Loucy (cell line): ENCODE measurements around the gene TSEN2.
"Not testable (repeated sequence)": the region's sequence is repeated elsewhere in the genome, so short reads cannot be mapped to it uniquely, and the experiment has no call there.

Experiments
- H2AFZ ChIP-seq: fragments of 200-600 bp; sonication (generic); 2 replicates; pipeline ENCODE4 v1.6.0; 2016; ENCODE audit warnings: antibody characterized with exemption, mild to moderate bottlenecking, low read length, moderate library complexity
- H3F3A ChIP-seq: fragments of 200-600 bp; 2 replicates; pipeline ENCODE4 v1.6.0; 2016; ENCODE audit warnings: antibody characterized with exemption, low read depth, mild to moderate bottlenecking
- H3K27me3 ChIP-seq: fragments of 200-600 bp; sonication (generic); 2 replicates; pipeline ENCODE4 v1.6.1; 2014; ENCODE audit warnings: low read length, mild to moderate bottlenecking; ENCODE audit not compliant: insufficient read depth, poor library complexity, severe bottlenecking
- H3K36me3 ChIP-seq: fragments of 200-600 bp; sonication (generic); 2 replicates; pipeline ENCODE4 v1.6.1; 2016; ENCODE audit warnings: low read length; ENCODE audit not compliant: insufficient read depth
- H3K4me1 ChIP-seq: fragments of 200-600 bp; sonication (generic); 2 replicates; pipeline ENCODE4 v1.5.1; 2014; ENCODE audit warnings: low read length, mild to moderate bottlenecking; ENCODE audit not compliant: insufficient read depth, poor library complexity, severe bottlenecking
- H3K4me2 ChIP-seq: fragments of 200-600 bp; sonication (generic); 2 replicates; pipeline ENCODE4 v1.6.0; 2014; ENCODE audit warnings: antibody characterized with exemption, low read length, low read depth, mild to moderate bottlenecking; ENCODE audit not compliant: poor library complexity, severe bottlenecking
- H3K4me3 ChIP-seq: fragments of 200-600 bp; sonication (generic); 2 replicates; pipeline ENCODE4 v1.5.1; 2014; ENCODE audit warnings: low read length, mild to moderate bottlenecking, mixed read lengths; ENCODE audit not compliant: poor library complexity, severe bottlenecking
- H3K79me2 ChIP-seq: fragments of 200-600 bp; sonication (generic); 2 replicates; pipeline ENCODE4 v1.6.1; 2014; ENCODE audit warnings: low read length; ENCODE audit not compliant: insufficient read depth
- H3K9ac ChIP-seq: fragments of 200-600 bp; sonication (generic); 2 replicates; pipeline ENCODE4 v1.6.0; 2014; ENCODE audit warnings: mild to moderate bottlenecking, low read depth, low read length, moderate library complexity; ENCODE audit not compliant: poor library complexity, severe bottlenecking
- H3K9me2 ChIP-seq: fragments of 200-600 bp; sonication (generic); replicated peaks from 2 replicates; pipeline ENCODE4 v1.6.1; 2016; ENCODE audit warnings: low read depth, low read length, mixed read lengths
- H3K9me3 ChIP-seq: fragments of 200-600 bp; sonication (generic); 2 replicates; pipeline ENCODE4 v1.6.1; 2014; ENCODE audit warnings: mild to moderate bottlenecking, antibody characterized with exemption, low read length, low read depth; ENCODE audit not compliant: insufficient read depth
- H4K20me1 ChIP-seq: fragments of 200-600 bp; sonication (generic); 2 replicates; pipeline ENCODE4 v1.6.0; 2014; ENCODE audit warnings: antibody characterized with exemption, low read length, mild to moderate bottlenecking; ENCODE audit not compliant: insufficient read depth, poor library complexity, severe bottlenecking
- EZH2phosphoT487 ChIP-seq: fragments of 200-600 bp; IDR thresholded peaks from 2 replicates; pipeline ENCODE4 v1.6.1; 2018; ENCODE audit warnings: antibody characterized with exemption, mild to moderate bottlenecking, moderate library complexity, borderline replicate concordance
- TF ChIP-seq, protein P1 (sequence below): fragments of 200-600 bp; sonication (generic); conservative IDR thresholded peaks from 2 replicates; pipeline ENCODE4 v1.5.1; 2014; ENCODE audit warnings: mild to moderate bottlenecking, antibody characterized with exemption, low read length

The TSEN2 gene

DNA sequence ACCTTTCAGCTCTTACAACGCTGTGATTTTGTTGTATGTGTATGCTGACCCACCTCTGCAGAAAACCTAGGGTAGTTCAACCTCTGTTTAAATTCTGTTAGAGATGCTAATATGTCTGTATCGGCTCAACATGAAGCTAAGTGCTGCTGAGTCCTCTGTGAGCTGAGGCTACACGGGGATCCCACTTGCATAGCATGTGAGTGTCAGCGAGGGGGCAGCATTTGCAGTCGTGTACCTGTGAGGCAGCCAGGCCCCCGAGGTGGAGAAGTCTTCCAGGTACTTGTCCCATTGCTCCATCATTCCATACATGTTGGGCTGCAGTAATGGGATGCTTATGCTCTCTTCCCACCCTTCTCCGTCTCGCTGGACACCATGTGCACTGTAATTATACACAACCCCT lies 57.3 kb downstream of the TSEN2 start:
- Histone ChIP-seq H4K20me1 (no peaks in the 10 kb centered on the region), H3K9me2 (no peaks in the 10 kb centered on the region), H3K4me1 (no peaks in the 10 kb centered on the region), H3F3A (no peaks in the 10 kb centered on the region), H3K4me2 (no peak overlapping the region), H3K4me3 (no peak overlapping the region), H3K36me3 (no peaks in the 10 kb centered on the region), H3K79me2 (no peaks in the 10 kb centered on the region), H2AFZ (no peak overlapping the region), H3K9me3 (no peaks in the 10 kb centered on the region), H3K27me3 (no peaks in the 10 kb centered on the region), H3K9ac (no peak overlapping the region)
- TF ChIP-seq EZH2phosphoT487, result no peak
- TF ChIP-seq, protein P1, sequence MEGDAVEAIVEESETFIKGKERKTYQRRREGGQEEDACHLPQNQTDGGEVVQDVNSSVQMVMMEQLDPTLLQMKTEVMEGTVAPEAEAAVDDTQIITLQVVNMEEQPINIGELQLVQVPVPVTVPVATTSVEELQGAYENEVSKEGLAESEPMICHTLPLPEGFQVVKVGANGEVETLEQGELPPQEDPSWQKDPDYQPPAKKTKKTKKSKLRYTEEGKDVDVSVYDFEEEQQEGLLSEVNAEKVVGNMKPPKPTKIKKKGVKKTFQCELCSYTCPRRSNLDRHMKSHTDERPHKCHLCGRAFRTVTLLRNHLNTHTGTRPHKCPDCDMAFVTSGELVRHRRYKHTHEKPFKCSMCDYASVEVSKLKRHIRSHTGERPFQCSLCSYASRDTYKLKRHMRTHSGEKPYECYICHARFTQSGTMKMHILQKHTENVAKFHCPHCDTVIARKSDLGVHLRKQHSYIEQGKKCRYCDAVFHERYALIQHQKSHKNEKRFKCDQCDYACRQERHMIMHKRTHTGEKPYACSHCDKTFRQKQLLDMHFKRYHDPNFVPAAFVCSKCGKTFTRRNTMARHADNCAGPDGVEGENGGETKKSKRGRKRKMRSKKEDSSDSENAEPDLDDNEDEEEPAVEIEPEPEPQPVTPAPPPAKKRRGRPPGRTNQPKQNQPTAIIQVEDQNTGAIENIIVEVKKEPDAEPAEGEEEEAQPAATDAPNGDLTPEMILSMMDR, result no peak; the same call in 1 of the 2 replicates

DNA sequence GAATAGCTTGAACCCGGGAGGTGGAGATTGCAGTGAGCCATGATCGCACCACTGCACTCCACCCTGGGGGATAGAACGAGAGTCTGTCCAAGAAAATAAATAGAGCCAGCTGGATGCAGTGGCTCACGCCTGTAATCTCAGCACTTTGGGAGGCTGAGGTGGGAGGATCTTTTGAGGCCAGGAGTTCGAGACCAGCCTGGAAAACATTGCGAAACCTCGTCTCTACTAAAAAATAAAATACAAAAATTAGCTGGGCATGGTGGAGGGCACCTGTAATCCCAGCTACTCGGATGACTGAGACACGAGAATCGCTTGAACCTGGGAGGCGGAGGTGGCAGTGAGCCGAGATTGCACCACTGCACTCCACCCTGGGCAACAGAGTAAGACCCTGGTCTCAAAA lies 59.2 kb downstream of the TSEN2 start:
- H3K4me2 ChIP-seq, H3K36me3 ChIP-seq, H3K27me3 ChIP-seq, H3K4me1 ChIP-seq, H2AFZ ChIP-seq, H3K4me3 ChIP-seq, H3K9me2 ChIP-seq, H3F3A ChIP-seq, H3K79me2 ChIP-seq, H3K9ac ChIP-seq, H4K20me1 ChIP-seq, H3K9me3 ChIP-seq: not testable (repeated sequence)

DNA sequence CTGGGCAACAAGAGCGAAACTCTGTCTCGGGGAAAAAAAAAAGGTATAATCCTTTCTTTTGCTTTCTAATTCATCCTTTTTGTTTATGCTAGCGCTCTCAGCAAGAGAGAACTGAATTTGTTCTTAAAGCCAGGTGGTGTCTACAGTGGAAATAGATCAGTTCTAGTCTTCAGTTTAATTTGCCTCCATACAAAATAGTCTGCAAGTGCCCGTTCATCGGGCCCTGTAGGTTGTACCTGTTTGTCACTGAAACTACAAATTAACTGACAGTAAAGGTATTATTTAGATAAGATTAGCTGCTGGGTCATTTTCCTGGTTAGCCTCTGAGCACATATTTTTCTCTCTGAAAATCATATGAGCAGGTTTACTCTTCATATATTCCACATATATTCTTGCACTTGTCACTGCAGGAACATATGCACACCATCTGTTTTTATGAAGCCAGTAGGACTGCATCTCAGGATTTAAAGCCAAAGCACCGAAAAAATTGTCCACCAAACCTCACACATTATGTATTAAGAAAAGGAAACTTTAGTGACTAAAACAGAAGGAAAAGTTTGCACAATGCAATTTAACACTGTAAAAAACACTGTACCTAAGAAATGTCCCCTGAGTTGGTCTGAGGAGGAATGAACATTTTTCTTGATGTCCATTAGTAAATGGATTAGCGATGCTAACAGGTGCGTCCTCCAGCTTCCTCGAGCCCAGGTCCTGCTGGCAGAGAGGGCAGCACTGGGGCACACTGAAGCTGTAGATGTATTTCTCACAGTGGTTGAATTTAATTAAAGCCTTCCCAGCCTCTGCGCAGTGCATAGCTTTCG lies 60.6 kb downstream of the TSEN2 start:
- Histone ChIP-seq H3K79me2 (no peaks in the 10 kb centered on the region), H3F3A (no peaks in the 10 kb centered on the region), H3K4me2 (no peak overlapping the region), H3K36me3 (no peaks in the 10 kb centered on the region), H3K9me3 (no peaks in the 10 kb centered on the region), H3K27me3 (no peaks in the 10 kb centered on the region), H2AFZ (no peak overlapping the region), H3K9me2 (no peaks in the 10 kb centered on the region), H4K20me1 (no peaks in the 10 kb centered on the region), H3K4me3 (no peak overlapping the region), H3K4me1 (no peaks in the 10 kb centered on the region), H3K9ac (no peak overlapping the region)
- TF ChIP-seq EZH2phosphoT487, result no peak
- TF ChIP-seq, protein P1, result no peak

DNA sequence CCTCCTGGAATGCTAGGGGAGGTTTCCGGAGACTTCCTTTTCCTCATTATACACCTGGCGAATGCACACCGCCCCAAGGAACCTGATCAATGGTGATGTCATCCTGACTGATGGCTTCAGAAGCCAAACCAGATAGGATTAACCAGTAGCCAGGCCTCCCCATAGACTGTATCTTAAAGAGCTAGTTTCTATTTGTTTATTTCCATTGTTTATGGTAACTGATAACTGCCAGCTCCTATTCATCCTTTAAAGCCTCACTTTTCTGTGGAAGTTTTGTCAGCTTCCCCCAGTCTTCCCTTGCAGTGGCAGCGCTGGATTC lies 61.2 kb downstream of the TSEN2 start, which contains the start of gene MKRN2OS:
Gene MKRN2OS, minus strand, starts transcription at position 27 of the 319 bp plus-strand sequence. CDS start 35 bp downstream, outside the sequence.
- H3K9ac ChIP-seq, result no peak within 1 kb of the TSS
- H2AFZ ChIP-seq, result no peak within 1 kb of the TSS
- H3K9me2 ChIP-seq, result no peaks in the 10 kb centered on the region
- no peaks in the 10 kb centered on the region for H3K36me3 ChIP-seq
- no peak for TF ChIP-seq EZH2phosphoT487
- TF ChIP-seq, protein P1, result no peak
- H3F3A ChIP-seq, result no peaks in the 10 kb centered on the region
- H3K4me2 ChIP-seq, result no peak within 1 kb of the TSS
- no peaks in the 10 kb centered on the region for H3K79me2 ChIP-seq
- no peaks in the 10 kb centered on the region for H3K9me3 ChIP-seq
- H4K20me1 ChIP-seq, result no peaks in the 10 kb centered on the region
- H3K4me3 ChIP-seq, result no peak within 1 kb of the TSS
- no peaks in the 10 kb centered on the region for H3K27me3 ChIP-seq
- H3K4me1 ChIP-seq, result no peaks in the 10 kb centered on the region
